NAMALWA (cell line): ENCODE data around the gene WNT7B.
A peak's percentile ranks its signal among the peaks of the same experiment; 100 is the strongest.

Source experiments
- DNase-seq: peaks from one replicate; pipeline ENCODE4 v3.0.0-alpha.2; 2015; ENCODE audit warnings: low spot score

Gene WNT7B

GRCh38 chr22:45927059-45927458 is 49.9 kb downstream of the WNT7B start:
- no peak for DNase-seq

- no peak for DNase-seq
Observed at GRCh38 chr22:45926433-45926832, 50.5 kb downstream of the WNT7B start.

GRCh38 chr22:45925811-45926351 is 51.1 kb downstream of the WNT7B start:
- no peak for DNase-seq

GRCh38 chr22:45923835-45924234 is 53.1 kb downstream of the WNT7B start:
- DNase-seq: no peak

- DNase-seq: no peak
Observed at GRCh38 chr22:45923212-45923611, 53.8 kb downstream of the WNT7B start.

- no peak for DNase-seq
Observed at GRCh38 chr22:45922661-45923060, 54.3 kb downstream of the WNT7B start.

- DNase-seq: no peak
Observed at GRCh38 chr22:45922256-45922655, 54.7 kb downstream of the WNT7B start.

- no peak for DNase-seq
Observed at GRCh38 chr22:45919504-45920286, 57.3 kb downstream of the WNT7B start.

GRCh38 chr22:45918459-45919370 is 58.2 kb downstream of the WNT7B start:
- no peak for DNase-seq

- no peak for DNase-seq
Observed at GRCh38 chr22:45917700-45918458, 59.1 kb downstream of the WNT7B start.

- DNase-seq: no peak
Observed at GRCh38 chr22:45917146-45917545, 59.8 kb downstream of the WNT7B start.

- no peak for DNase-seq
Observed at GRCh38 chr22:45916515-45916914, 60.4 kb downstream of the WNT7B start.

GRCh38 chr22:45915841-45916240 is 61.1 kb downstream of the WNT7B start:
- DNase-seq: no peak

- no peak for DNase-seq
Observed at GRCh38 chr22:45915151-45915550, 61.8 kb downstream of the WNT7B start.

GRCh38 chr22:45914309-45914708 is 62.7 kb downstream of the WNT7B start:
- no peak for DNase-seq

- no peak for DNase-seq
Observed at GRCh38 chr22:45912910-45913309, 64.1 kb downstream of the WNT7B start.

- DNase-seq: no peak
Observed at GRCh38 chr22:45911601-45912271, 65.2 kb downstream of the WNT7B start.

GRCh38 chr22:45910928-45911467 is 66.0 kb downstream of the WNT7B start:
- DNase-seq: no peak

GRCh38 chr22:45908961-45909360 is 68.0 kb downstream of the WNT7B start:
- DNase-seq: peak; percentile 18

- no peak for DNase-seq
Observed at GRCh38 chr22:45907996-45908395, 69.0 kb downstream of the WNT7B start.

GRCh38 chr22:45907378-45907777 is 69.6 kb downstream of the WNT7B start:
- DNase-seq: no peak
